AG04450 (cell line): Measurements from ENCODE around the gene PLD1. TPM values are rescaled to one million over a fixed set of nuclear protein-coding genes. Genes with fewer than 3 reads are reported as not detected.

Experiments used
- CTCF ChIA-PET: fragments of 300-600, 350-600 bp; formaldehyde crosslinking; extraction: SDS; loops from one replicate; lab custom pipeline; 2022; ENCODE audit warnings: antibody characterized with exemption, inconsistent platforms; lab: Charles Lee
- POLR2A ChIA-PET: fragments of 350-600 bp; formaldehyde crosslinking; extraction: SDS; loops from one replicate; lab custom pipeline; 2021; ENCODE audit warnings: antibody characterized with exemption, inconsistent platforms; lab: Yijun Ruan, JAX
- DNase-seq: peaks from one replicate; pipeline ENCODE4 v3.0.0-alpha.2; 2011; ENCODE audit warnings: low read depth, low spot score
- H3K27ac ChIP-seq: one replicate; pipeline ENCODE4 v1.5.1; 2012; ENCODE audit warnings: low read depth, low read length, control low read depth
- H3K27me3 ChIP-seq: one replicate; pipeline ENCODE4 v1.6.0; 2012; ENCODE audit warnings: low read length; ENCODE audit not compliant: control insufficient read depth, insufficient read depth
- H3K4me3 ChIP-seq: 2 replicates; pipeline ENCODE4 v1.5.1; 2011; ENCODE audit warnings: mild to moderate bottlenecking, low read depth, low read length, control low read depth
- H3K9me3 ChIP-seq: 2 replicates; pipeline ENCODE4 v1.5.1; 2012; ENCODE audit warnings: low read length; ENCODE audit not compliant: control insufficient read depth, insufficient read depth
- CTCF ChIP-seq: IDR thresholded peaks from 2 replicates; pipeline ENCODE4 v1.5.1; 2011; ENCODE audit warnings: low read depth, low read length, control low read depth, inconsistent platforms
- polyA plus RNA-seq: library from polyadenylated mRNA; depleted of rRNA; stranded (reverse); fragments of >200 nt; gene quantifications from 2 replicates; pipeline ENCODE4 v1.2.3, GENCODE V29; 2011

PLD1 gene
- polyA plus RNA-seq, 1 experiment = 20.2 TPM

- Histone ChIP-seq H3K27ac (peak overlapping the region; percentile 60), H3K9me3 (no peaks in the 10 kb centered on the region), H3K4me3 (peak overlapping the region; percentile 29), H3K27me3 (no peaks in the 10 kb centered on the region)
- CTCF ChIA-PET = interaction anchor here (0.9 kb wide), 2 partner anchors 10 to 66 kb away, joined by 3 to 4 read pairs; no protein-coding TSS in a partner anchor
- POLR2A ChIA-PET = interaction anchor here (0.5 to 0.6 kb wide), 3 partner anchors 57 to 418 kb away, joined by 3 read pairs; no protein-coding TSS in a partner anchor
- DNase-seq = no peak
- peak; percentile 19 for TF ChIP-seq CTCF
Measured at GRCh38 chr3:171838218-171838720, 28.0 kb upstream of the PLD1 start.

DNA sequence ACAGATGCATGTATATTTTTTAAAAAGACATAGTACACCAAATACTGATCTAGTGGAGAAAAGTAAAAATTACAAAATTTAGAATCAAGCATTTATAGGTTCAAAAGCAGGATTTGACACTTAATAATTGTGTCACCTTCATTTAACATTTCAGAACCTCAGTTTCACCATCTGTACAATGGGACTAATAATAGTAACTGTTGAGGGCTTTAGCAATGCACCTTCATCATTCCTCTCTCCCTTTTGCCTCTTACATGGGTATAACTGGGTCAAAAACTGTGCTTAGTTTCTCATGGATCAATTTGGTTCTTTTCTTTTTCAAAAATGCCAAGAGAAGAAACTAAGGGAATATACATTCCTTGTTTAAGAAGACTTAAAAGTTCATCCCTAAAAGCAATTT lies 27.4 kb upstream of the PLD1 start:
- Histone ChIP-seq H3K9me3 (no peaks in the 10 kb centered on the region), H3K27me3 (no peaks in the 10 kb centered on the region), H3K27ac (no peak overlapping the region), H3K4me3 (no peak overlapping the region)
- CTCF ChIA-PET = no interaction called here
- POLR2A ChIA-PET = no interaction called here
- no peak for TF ChIP-seq CTCF
- no peak for DNase-seq

DNA sequence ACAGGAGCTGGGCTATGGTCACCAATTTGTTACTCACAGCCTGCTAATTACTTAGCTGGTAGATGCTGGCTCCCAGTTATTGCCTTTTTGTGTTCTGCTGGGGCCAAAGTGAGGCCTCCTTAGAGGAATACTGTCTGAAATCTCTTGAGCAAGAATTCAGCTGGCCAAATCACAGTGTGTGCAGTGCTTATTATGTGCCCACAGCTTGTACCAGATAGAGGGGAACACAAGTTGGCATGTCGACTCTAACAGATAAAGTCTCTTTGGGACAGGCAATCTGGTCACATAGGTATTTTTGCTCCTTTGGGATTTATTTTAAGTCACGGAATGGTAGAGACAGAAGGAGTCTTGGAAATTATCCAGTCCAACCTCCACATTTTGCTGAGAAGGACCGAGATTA lies 26.6 kb upstream of the PLD1 start:
- TF ChIP-seq CTCF = no peak
- Histone ChIP-seq H3K27me3 (no peaks in the 10 kb centered on the region), H3K9me3 (no peaks in the 10 kb centered on the region), H3K4me3 (no peak overlapping the region), H3K27ac (no peak overlapping the region)
- ChIA-PET CTCF (interaction anchor here (0.7 kb wide), 1 partner anchor 303 kb away, joined by 3 read pairs; no protein-coding TSS in a partner anchor), POLR2A (no interaction called here)
- DNase-seq = no peak

- Histone ChIP-seq H3K9me3 (no peaks in the 10 kb centered on the region), H3K27me3 (no peaks in the 10 kb centered on the region), H3K27ac (no peak overlapping the region), H3K4me3 (no peak overlapping the region)
- no peak for TF ChIP-seq CTCF
- ChIA-PET POLR2A (no interaction called here), CTCF (interaction anchor here (0.7 to 3.2 kb wide), 3 partner anchors 64 to 189 kb away, joined by 3 to 15 read pairs (median 3); no protein-coding TSS in a partner anchor)
- DNase-seq = no peak
Measured at GRCh38 chr3:171835613-171836012, 25.3 kb upstream of the PLD1 start.

- ChIA-PET POLR2A (no interaction called here), CTCF (interaction anchor here (0.7 to 3.2 kb wide), 2 partner anchors 63 to 188 kb away, joined by 3 to 15 read pairs; no protein-coding TSS in a partner anchor)
- Histone ChIP-seq H3K27me3 (no peaks in the 10 kb centered on the region), H3K9me3 (no peaks in the 10 kb centered on the region), H3K27ac (no peak overlapping the region), H3K4me3 (no peak overlapping the region)
- DNase-seq = no peak
- TF ChIP-seq CTCF = no peak
Measured at GRCh38 chr3:171835116-171835515, 24.8 kb upstream of the PLD1 start.
